ENCODE measurements around the gene CFL1.
A peak's percentile ranks its signal among the peaks of the same experiment; 100 is the strongest.

CFL1 gene

GRCh38 chr11:65887723-65888162 lies 29.8 kb upstream of the CFL1 start:
- DNase-seq: no peak

- DNase-seq: no peak
Observed at GRCh38 chr11:65886826-65887722, 29.1 kb upstream of the CFL1 start.

GRCh38 chr11:65885808-65886536 lies 28.0 kb upstream of the CFL1 start:
- no peak for DNase-seq

GRCh38 chr11:65885231-65885630 lies 27.3 kb upstream of the CFL1 start:
- DNase-seq: no peak

- DNase-seq: peak; percentile 74
Observed at GRCh38 chr11:65884716-65885092, 26.7 kb upstream of the CFL1 start.

GRCh38 chr11:65883786-65884715 lies 26.1 kb upstream of the CFL1 start:
- DNase-seq: no peak

- DNase-seq: no peak
Observed at GRCh38 chr11:65883058-65883761, 25.2 kb upstream of the CFL1 start.

GRCh38 chr11:65882120-65883057 lies 24.4 kb upstream of the CFL1 start:
- no peak for DNase-seq

GRCh38 chr11:65880844-65881421 lies 23.0 kb upstream of the CFL1 start:
- DNase-seq: no peak

GRCh38 chr11:65880027-65880426 lies 22.0 kb upstream of the CFL1 start:
- DNase-seq: no peak

- no peak for DNase-seq
Observed at GRCh38 chr11:65879617-65880016, 21.6 kb upstream of the CFL1 start, which contains the start of gene CTSW. CTSW (plus strand) TSS chr11:65879837; CDS start chr11:65879855, 18 bp downstream.

- DNase-seq: peak; percentile 87
Observed at GRCh38 chr11:65873318-65874156, 15.6 kb upstream of the CFL1 start.

GRCh38 chr11:65872586-65873317 lies 14.8 kb upstream of the CFL1 start, which contains the start of gene EFEMP2:
EFEMP2 (minus strand) TSS chr11:65872800; CDS start chr11:65872354, 446 bp downstream.
- no peak for DNase-seq

GRCh38 chr11:65871811-65872548 lies 14.0 kb upstream of the CFL1 start:
- no peak for DNase-seq

- DNase-seq: no peak
Observed at GRCh38 chr11:65870706-65871681, 13.0 kb upstream of the CFL1 start.

- no peak for DNase-seq
Observed at GRCh38 chr11:65870307-65870658, 12.3 kb upstream of the CFL1 start.
